HG03108 (cell line): ENCODE measurements around the gene CKB.

Source experiments
- ATAC-seq: cut with Tn5 transposase; IDR thresholded peaks from one replicate; pipeline ENCODE4 v1.9.1; 2021; ENCODE audit warnings: moderate library complexity; ENCODE audit not compliant: unreplicated experiment

Gene CKB

DNA sequence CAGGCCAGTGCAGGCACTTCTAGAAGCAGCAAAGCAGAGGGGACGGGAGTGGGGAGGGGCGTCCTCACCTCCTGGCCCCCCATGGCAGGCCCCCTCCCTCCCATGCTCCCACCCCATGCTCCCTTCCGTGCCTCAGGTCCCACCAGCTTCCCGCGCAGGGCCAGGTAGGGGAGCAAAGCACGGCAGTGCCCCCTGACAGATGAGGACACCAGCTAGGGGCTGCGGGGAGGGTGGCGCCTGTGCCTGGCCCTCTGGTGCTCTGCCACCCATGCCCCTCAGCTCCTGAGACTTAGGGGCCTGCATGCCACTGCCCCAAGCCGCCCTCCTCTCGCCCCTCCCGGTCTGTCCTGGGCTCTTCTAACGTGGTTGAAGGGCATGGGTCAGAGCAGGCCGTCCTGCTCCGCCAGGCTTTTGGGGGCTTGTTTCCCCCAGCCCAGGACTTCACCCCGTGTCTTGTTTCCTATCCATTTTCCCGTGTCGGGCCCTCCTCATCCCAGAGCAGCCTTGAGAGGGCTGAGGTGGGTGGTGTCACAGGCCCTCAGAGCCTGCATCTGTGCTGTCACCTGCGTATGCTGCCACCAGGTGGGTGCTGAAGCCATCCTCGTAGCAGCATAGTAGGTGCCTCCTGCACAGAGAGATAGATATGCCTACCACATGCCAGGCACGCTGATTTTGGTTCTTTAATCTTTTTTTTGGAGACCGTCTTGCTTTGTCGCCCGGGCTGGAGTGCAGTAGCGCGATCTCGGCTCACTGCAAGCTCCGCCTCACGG lies 16.6 kb upstream of the CKB start:
- ATAC-seq = no peak

- ATAC-seq = no peak
Measured at GRCh38 chr14:103538291-103539055, 15.8 kb upstream of the CKB start.

GRCh38 chr14:103537175-103537990 lies 14.8 kb upstream of the CKB start:
- ATAC-seq = no peak

GRCh38 chr14:103536693-103537092 lies 14.1 kb upstream of the CKB start:
- no peak for ATAC-seq

DNA sequence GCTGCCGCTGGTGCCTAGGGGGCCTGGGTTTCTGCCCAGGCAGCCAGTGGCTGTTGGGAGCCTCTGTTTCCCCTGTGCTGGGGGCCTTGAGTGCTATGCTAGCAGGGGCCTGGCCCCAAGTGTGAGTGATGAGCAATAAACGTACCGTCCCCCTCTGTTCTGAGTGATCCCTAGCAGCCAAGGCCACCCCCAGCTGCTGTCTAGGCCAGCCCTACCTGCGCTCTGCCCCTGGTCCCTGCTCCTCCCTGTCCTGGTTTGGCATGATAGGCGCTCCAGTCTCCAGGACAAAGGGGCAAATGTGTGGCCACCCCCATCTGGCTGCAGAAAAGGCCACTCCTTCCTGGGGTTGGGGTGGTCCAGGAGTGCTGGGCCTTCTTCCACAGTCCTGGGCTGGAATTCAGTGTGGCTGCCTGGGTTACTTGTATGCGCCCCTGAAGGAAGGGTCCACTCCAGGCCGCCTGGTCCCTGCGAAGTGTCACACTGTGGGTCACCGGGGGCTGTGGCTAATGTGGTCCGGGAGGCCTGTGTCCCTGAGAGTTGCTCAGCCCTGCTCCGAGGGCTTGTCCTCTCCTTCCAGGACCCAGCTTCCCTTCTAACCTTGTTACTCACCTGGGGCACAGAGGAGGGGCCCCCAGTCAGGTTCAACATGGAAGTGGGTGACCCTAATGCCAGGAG lies 13.4 kb upstream of the CKB start:
- ATAC-seq = no peak

DNA sequence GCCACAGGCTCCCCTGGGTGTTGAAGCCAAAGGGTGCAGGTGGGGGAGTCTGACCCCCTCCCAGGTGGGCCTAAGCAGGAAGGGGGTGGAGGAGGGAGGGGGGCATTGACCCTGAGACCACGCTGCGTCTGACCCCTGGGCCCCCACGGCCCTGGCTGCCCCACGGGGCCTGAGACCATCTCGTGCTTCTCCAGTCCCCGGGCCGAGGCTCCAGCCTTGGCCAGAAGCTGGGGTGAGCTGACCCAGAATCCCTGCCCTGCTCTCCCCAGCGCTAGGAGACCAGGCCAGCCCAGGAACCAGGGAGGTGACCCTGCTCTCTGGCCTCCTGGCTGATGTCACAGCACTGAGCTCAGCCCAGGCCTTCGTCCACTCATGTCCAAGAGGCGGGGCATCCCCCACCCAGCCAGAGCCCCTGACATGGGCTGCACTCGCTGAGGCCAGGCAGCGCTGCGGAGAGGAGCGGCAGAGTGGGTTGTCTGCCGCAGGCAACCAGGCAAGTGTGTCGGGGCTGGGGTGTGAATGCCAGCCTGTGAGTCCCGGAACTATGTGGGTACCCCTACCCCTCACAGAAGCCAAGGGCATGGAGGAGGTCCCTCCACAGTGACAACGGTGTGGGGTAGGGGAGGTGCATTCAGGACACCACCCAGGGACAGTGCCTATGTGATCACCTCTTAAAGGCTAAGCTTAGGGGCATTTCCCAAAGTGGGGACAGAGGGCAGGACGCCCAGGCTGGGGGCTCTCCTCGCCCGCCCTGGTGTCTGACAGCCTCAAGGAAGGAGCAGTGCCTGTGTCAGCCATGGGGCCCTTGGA lies 12.7 kb upstream of the CKB start:
- no peak for ATAC-seq

DNA sequence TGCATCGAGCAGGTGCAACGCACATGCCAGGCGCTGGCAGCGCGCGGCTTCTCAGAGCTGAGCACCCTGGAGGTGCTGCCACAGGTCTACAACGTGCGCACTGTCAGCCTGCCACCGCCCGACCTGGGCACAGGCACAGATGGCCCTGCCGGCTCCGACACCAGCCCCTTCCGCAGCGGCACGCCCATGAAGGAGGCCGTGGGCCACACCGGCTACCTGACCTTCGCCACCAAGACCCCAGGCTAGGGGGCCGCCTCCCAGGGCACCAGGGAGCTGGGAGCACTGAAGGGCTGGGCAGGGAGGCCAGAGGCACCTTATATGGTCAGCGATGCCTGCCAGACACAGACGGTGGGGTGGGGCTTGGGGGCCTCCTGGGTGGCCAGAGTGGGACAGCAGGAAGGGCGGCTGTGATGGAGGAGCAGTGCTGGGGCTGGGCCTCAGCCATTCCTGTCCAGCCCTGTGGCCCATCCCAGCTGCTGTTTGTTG lies 12.0 kb upstream of the CKB start:
- ATAC-seq = no peak

GRCh38 chr14:103533999-103534575 lies 11.5 kb upstream of the CKB start:
- ATAC-seq = no peak

- no peak for ATAC-seq
Measured at GRCh38 chr14:103533137-103533998, 10.7 kb upstream of the CKB start.

DNA sequence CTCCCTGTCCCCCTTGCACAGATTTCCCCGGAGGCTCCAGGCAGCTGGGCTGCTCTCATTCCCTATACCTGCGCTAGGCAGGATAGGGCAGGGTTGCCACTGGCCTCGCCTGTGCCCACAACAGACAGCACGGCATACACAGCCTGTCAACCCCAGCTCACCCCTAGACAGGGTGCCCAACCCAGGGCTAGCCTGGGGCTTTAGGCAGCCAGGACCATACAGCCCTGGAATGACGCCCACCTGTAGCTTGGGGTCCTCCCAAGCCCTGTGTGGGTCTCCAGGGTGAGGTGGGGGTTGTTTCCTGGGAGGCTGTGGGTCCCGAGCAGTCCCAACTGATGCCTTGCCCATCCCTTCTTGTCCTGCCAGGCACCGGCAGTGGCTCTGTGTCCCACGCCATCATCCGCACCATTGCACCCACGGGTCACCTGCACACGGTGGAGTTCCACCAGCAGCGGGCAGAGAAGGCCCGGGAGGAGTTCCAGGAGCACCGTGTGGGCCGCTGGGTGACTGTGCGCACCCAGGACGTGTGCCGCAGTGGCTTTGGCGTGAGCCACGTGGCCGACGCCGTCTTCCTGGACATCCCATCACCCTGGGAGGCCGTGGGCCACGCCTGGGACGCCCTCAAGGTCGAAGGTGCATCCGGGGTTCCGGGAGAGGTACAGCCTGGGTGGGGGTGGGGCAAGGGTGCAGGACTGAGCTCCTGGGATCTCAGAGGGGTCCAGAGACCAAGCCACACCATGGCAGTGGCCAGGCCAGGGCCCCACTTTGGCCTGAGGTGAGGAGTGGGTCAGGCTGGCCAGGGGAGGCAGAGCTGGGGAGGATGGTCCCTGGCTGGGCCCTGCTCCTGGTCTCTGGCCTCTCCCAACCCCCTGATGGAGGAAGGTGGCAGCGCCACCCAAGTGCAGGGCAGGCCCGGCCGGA lies 9.8 kb upstream of the CKB start:
- no peak for ATAC-seq

DNA sequence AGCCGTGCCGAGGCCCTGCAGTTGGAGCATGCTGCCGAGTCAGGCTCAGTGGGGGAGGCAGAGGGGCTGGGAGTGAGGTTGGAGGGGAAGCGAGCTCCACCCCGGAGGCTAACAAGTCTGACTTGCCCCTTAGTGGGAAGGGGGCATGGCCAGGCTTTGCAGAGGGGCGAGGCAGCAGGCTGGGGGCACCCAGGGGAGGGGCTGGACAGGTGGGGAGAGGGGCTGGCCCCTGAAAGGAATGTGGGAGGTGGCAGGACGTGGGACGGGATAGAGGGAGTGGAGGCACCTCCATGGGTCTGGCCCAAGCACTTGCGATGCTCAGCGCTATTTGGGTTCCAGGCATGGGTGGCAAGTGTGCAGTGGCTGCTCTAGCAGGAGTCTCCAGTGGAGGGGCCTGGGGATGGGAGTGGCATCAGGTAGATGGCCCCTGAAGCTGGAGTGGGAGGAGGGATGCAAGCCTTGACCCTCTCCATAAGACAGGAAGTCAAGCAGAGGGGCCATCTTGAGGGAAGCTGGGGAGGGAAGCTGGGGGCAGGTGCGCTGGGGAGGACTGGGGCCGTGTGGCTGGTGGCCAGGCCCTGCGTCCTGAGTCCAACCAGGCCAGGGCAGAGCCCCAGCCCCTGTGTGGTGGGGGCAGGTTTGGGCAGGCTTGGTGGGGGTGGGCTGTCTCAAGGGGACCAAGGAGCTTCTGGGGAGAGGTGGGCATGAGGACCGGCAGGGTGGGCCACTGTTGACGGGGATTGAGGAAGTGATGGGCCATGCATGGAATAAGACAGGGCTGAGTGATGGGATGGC lies 9.0 kb upstream of the CKB start:
- no peak for ATAC-seq

- no peak for ATAC-seq
Measured at GRCh38 chr14:103530831-103531230, 8.2 kb upstream of the CKB start.

DNA sequence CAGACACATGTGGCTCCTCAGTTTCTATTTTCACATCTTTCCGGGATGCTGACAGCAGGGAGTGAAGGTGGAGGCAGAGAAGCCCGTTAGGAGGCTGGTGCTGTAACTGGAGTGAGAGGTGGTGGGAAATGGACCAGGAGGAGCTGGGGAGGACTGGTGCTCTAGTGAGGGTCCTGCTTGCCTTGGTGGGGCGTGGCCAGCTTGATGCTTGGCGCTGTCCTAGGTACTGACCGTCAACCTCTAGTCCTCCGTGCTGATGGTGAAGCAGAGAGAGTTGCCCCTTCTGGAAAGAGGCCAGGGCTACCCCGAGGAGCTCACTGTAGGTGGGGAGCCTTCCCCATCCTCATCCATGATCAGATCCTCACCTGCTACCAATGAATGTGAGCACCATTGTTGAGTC lies 7.8 kb upstream of the CKB start:
- ATAC-seq = no peak

GRCh38 chr14:103529383-103530365 lies 7.0 kb upstream of the CKB start:
- no peak for ATAC-seq

GRCh38 chr14:103528587-103529382 lies 6.2 kb upstream of the CKB start, which contains the start of gene TRMT61A:
Gene TRMT61A, plus strand, starts transcription at chr14:103529196. Its CDS starts 783 bp downstream, at chr14:103529979.
- ATAC-seq = peak; percentile 33
